GM12865 (cell line): ENCODE data around the gene STEAP3.

ENCODE experiments used
- DNase-seq: peaks from one replicate; pipeline ENCODE4 v3.0.0; 2010; ENCODE audit warnings: low read depth
- H3K4me3 ChIP-seq: 2 replicates; pipeline ENCODE4 v1.5.1; 2011; ENCODE audit warnings: mild to moderate bottlenecking, low read depth, low read length, control low read depth
- CTCF ChIP-seq: IDR thresholded peaks from 2 replicates; pipeline ENCODE4 v1.5.1; 2011; ENCODE audit warnings: low read length, control low read depth, low read depth, inconsistent platforms; ENCODE audit not compliant: insufficient read depth; ENCODE audit errors: missing control alignments

Gene STEAP3

GRCh38 chr2:119282996-119283511, 59.4 kb downstream of the STEAP3 start:
- no peak overlapping the region for H3K4me3 ChIP-seq
- DNase-seq = no peak
- TF ChIP-seq CTCF = no peak

- H3K4me3 ChIP-seq = no peak overlapping the region
- no peak for DNase-seq
- TF ChIP-seq CTCF = no peak
Observed at GRCh38 chr2:119283873-119284331, 60.3 kb downstream of the STEAP3 start.

DNA sequence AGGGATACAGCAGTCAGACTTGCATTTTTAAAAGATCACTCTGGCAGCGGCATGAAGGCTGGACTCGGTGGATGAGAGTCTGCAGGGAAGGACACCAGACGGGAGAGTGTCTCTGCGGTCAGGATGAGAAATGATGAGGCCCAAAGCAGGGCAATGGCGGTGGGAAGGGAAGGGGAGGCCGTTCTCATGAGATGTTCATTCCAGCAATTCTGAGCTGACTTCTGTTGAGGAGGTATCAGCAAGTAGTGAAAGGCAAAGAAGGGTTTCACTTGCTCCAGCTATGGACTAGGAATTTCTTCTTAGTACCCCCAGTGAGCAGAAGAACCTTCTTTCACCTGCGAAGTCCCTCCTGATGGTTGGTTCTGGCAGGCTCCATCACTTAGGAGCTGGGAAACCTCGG, 63.0 kb downstream of the STEAP3 start:
- no peak for TF ChIP-seq CTCF

GRCh38 chr2:119288576-119288975, 64.9 kb downstream of the STEAP3 start:
- H3K4me3 ChIP-seq = no peak overlapping the region
- no peak for TF ChIP-seq CTCF
- no peak for DNase-seq

More for the DNA sequence above, 63.0 kb downstream of the STEAP3 start:
- no peak for DNase-seq
- H3K4me3 ChIP-seq = no peak overlapping the region

DNA sequence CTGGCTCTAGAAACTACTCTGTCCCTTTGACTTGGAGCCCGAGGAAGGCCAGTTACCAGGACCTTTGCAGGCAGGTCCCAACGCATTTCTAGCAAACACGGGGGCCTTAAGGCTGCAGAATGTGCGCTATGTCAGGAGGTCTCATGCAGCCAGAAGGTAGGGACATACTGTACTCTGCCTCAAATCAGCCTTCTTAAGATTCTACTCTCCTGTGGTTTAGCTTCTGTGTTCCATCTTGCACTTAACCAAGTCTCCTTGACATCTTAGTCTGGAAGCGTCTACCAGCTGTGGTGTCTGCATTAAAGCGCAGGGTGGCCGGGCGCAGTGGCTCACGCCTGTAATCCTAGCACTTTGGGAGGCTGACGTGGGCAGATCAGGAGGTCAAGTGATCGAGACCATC, 65.5 kb downstream of the STEAP3 start:
- no peak for DNase-seq
- no peak overlapping the region for H3K4me3 ChIP-seq
- no peak for TF ChIP-seq CTCF

GRCh38 chr2:119289642-119290041, 66.0 kb downstream of the STEAP3 start:
- H3K4me3 ChIP-seq = no peak overlapping the region
- no peak for DNase-seq
- TF ChIP-seq CTCF = no peak
